Coronary artery (tissue), 2 donors: Measurements from ENCODE around the gene PHACTR1.
A peak's percentile ranks its signal among the peaks of the same experiment; 100 is the strongest.

Experiments used
- DNase-seq: peaks from one replicate; pipeline ENCODE4 v3.0.0-alpha.2; 2017; ENCODE audit warnings: low spot score
- H3K27ac ChIP-seq, 2 donors: fragments of 200-600 bp; sonication (generic); one replicate each; pipeline ENCODE4 v1.5.1; 2016 to 2019
- H3K4me3 ChIP-seq: fragments of 200-600 bp; sonication (generic); 2 replicates; pipeline ENCODE4 v1.5.1; 2016; ENCODE audit warnings: mild to moderate bottlenecking, moderate library complexity
- TF ChIP-seq, protein P1 (sequence below): fragments of 200-600 bp; sonication (generic); IDR thresholded peaks from one replicate; pipeline ENCODE4 v1.5.1; 2019; ENCODE audit warnings: antibody characterized with exemption

PHACTR1 gene

DNA sequence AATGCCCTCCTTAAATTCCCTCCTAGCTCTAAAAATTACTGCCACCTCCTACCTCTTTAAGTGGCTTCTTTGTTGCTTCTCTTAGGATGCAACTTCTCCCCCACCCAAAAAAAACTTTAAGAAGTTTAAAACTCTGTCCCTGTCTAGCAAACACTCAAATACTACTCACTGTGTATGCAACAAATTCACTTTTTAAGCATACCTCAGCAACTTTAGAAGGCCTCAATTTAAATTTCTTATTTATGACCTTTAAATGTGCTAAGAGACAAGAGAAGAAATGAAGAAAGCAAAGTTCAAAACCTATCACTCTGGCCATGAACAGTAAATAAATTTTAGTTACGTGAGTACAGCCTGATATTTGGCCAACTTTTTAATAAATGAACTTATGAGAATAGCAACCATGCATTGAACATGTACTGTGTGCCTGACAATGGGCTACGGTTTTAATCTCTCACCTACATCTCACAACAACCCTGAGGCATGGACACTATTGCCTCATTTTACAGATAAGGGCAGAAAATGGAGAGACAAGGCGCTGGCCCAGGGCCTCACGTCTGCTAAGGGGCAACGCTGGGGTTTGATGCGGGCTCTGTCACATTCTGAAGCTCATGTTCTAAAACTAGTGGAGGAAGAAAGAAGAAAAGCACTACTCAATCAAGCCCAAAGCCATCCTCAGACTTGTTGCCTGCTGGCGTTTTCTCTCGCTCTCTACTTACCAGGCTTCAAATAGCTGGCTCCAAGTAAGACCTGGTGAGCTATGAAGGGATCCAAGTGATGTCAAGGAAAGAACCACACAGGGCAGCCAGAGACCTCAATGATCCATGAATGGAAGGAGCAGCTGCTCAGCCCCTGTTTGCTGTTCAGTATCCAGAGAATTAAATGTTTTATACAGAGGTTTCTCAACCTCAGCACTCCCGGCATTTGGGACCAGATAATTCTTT is 512.0 kb downstream of the PHACTR1 start:
- no peak for DNase-seq
- Histone ChIP-seq H3K4me3 (no peak overlapping the region), H3K27ac (no peak overlapping the region)
- TF ChIP-seq, protein P1, sequence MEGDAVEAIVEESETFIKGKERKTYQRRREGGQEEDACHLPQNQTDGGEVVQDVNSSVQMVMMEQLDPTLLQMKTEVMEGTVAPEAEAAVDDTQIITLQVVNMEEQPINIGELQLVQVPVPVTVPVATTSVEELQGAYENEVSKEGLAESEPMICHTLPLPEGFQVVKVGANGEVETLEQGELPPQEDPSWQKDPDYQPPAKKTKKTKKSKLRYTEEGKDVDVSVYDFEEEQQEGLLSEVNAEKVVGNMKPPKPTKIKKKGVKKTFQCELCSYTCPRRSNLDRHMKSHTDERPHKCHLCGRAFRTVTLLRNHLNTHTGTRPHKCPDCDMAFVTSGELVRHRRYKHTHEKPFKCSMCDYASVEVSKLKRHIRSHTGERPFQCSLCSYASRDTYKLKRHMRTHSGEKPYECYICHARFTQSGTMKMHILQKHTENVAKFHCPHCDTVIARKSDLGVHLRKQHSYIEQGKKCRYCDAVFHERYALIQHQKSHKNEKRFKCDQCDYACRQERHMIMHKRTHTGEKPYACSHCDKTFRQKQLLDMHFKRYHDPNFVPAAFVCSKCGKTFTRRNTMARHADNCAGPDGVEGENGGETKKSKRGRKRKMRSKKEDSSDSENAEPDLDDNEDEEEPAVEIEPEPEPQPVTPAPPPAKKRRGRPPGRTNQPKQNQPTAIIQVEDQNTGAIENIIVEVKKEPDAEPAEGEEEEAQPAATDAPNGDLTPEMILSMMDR = no peak

GRCh38 chr6:13229205-13230085 is 512.9 kb downstream of the PHACTR1 start:
- no peak overlapping the region for H3K27ac ChIP-seq

GRCh38 chr6:13233106-13233505 is 516.5 kb downstream of the PHACTR1 start:
- Histone ChIP-seq H3K27ac (no peak overlapping the region), H3K4me3 (no peak overlapping the region)
- TF ChIP-seq, protein P1 = no peak
- no peak for DNase-seq

More at GRCh38 chr6:13229205-13230085, 512.9 kb downstream of the PHACTR1 start:
- H3K4me3 ChIP-seq = no peak overlapping the region
- DNase-seq = no peak
- TF ChIP-seq, protein P1 = no peak

- TF ChIP-seq, protein P1 = no peak
- DNase-seq = no peak
- H3K4me3 ChIP-seq = no peak overlapping the region
- H3K27ac ChIP-seq = peak overlapping the region in 1 of 2 donors; percentile 9
These were observed 517.6 kb downstream of the PHACTR1 start for GRCh38 chr6:13234130-13234529.

DNA sequence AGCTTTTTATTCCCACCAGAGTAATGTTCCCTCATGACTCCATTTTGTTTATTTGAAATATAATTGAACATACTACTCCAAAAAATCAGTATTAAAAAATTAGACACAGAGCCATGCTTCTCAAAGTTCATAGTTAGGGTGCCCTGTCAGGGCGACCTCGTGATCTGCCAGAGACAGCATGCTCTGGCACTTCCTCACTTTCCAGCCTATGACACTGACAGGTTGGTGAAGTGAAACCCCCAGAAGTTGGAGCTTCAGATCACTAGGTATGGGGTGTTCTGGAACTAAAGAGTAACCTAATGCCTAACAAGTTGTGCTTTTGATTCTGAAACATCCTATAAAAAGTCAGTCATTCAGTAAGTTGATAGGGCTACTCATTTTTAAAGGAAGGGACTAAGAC is 518.8 kb downstream of the PHACTR1 start:
- no peak overlapping the region for H3K4me3 ChIP-seq
- no peak for DNase-seq
- H3K27ac ChIP-seq = no peak overlapping the region
- TF ChIP-seq, protein P1 = no peak

DNA sequence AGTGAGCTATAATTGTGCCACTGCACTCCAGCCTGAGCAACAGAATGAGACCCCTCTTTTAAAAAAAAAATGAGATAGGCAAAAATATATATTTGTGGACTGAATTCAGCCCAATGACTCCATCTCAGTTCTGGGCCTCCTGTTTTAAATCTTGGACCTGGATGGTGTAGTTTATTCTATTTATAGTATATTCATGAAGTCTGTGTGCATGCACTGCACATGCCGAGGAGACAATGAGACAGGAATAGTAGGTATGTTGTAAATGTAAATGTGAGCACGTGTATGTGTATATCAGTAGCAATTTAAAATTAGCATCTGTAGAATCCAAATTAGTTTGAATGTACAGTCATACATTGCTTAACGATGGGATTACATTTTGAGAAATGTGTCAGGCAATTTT is 520.8 kb downstream of the PHACTR1 start:
- no peak for DNase-seq
- TF ChIP-seq, protein P1 = no peak
- Histone ChIP-seq H3K27ac (no peak overlapping the region), H3K4me3 (no peak overlapping the region)
